NCI-H446 (cell line): ENCODE data around the gene TNIK.
"Not testable (repeated sequence)": the region's sequence is repeated elsewhere in the genome, so short reads cannot be mapped to it uniquely, and the experiment has no call there.

ENCODE experiments used
- DNase-seq, 2 experiments: peaks; one replicate each; lab custom pipeline; 2025; lab: John Stamatoyannopoulos, UW

The TNIK gene

DNA sequence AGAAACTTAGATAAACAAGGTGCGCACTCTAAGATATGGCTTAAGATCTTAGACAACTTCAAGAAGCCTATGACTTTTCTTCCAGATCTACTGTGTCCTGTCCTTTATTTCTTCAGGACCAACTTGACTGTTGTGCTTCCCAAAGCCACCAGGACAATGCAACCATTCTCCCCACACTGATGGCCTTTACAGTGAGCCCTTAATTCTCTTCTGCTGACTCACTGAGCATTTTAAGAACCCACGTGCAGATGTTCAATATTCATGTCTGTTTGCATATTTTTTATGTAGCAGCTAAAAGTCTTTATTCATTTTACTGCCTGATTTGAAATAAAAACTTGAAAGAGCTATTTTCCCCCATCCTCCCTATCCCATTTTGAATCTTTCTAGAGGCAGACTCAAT lies 330.4 kb downstream of the TNIK start:
- no peak for DNase-seq

DNA sequence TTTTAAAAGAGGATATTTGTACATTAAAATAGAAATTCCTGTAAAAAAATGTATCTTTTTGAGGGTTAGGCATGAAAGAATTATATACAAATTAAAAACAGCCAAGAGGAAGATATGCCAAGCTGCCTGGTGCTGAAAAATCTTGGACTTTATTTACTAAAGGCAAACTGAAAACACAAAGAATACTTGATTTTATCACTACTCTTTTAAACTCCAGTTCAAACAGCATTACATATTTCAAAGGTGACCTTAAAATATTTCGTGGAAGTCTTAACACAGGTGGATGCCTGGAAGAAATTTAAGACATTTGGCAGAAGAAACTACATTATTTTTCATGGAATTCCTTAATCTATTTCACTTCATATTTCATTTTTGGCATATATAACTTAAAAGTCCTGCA lies 332.6 kb downstream of the TNIK start:
- no peak for DNase-seq

DNA sequence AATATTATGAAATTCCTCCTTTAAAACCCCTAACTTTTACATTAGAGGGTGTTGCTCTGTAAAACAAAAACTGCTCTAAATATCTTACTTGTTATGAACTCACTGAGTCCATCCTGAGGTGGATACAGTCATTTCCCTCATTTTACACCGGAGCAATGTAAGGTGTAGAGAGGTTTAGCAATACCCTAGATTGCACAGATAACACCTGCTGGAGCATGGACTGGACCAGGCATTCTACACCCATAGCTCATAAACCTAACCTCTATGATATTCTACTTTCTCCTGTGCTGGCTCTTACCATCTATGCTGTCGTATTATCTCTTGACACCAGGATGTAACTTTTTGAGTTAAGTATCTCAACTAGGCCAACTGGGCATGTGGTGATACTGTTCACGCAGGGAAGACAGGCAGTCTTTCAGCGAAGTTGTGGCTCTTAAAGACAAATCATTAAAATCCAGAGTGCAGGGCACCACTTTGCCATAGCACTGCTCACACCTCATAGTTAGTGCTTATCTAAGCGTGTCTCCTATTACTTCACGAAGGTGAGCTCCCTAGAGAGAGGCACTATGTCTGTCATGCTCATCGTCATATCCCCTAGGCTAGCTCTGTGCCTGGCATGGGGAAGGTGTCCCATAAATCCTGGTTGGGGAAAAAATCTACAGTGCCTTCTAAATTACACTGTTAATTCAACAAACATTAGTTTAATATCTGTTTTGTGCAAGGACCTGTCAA lies 333.6 kb downstream of the TNIK start:
- DNase-seq = no peak

DNA sequence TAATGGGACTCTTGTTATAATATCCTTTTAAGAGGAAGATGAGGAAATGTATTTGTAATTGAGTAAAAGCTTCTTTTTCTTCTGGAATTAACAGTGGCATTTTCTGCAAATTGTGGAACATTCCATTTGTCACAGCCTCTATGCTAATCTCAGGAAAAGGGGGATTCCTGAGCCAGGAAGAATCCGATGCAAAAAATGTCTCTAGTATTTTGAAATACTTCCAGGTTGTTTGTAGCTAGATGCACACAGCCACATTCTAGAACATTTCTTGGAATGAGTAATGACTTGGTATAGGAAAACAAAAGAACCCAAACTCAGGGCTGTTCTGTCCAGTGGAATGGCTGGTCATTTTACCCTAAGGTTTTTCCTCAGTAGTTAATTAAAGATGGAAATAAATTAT lies 335.2 kb downstream of the TNIK start:
- DNase-seq = no peak

DNA sequence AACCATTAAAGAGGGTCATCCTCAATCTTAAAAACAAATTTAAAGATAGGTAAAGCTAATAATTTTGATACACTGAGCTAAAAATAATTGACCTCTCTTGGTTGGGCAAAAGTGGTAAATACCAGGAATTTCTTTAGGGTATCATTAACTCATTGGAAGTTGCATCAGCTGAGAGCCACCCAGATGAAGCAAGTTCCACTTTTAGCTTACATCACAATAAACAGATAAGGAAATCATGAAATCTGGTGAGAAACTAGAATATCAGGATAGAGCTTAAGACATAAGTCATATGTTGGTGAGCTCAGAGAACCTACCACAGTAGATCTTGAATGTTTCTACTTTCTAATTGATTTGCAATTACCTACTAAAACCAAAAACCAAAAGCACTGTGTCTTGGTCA lies 336.3 kb downstream of the TNIK start:
- no peak for DNase-seq

DNA sequence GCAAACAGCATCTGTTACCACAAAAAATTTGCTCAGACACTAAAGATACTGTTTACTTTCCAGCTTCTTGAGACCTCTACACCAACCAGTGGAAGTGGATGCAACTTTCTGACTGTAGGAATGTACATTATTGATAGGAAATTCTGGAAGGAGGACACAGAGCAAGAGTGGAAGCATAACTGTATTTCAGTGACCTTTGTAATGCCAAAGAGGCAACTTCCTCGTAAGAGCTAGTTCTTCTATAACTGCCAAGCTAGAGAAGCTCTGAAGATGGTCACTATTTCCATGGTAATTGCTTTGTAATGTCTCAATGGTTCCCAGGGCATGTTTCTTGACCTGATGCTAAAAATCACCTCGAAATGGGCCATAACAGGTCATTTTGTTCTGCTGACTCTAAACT lies 337.3 kb downstream of the TNIK start:
- DNase-seq = no peak

DNA sequence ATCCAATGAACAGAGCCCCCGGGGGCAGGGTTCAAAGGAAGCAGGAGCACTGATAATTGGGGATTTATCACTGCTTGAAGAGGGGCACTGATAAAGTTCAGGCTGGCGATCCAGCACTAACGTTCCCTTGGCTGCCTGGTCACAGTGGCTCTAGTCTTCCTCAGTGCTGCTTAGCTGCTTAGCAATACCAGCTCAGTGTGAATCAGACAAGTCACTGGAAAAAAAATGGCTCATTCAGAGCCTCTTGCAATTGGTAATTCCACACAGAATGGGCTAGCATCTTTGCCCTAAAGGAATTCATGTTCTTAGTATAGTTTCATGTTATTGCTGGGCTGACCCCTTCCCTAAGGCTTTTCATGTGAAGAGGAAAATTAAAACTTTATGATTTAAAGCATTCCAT lies 338.0 kb downstream of the TNIK start:
- DNase-seq = no peak

DNA sequence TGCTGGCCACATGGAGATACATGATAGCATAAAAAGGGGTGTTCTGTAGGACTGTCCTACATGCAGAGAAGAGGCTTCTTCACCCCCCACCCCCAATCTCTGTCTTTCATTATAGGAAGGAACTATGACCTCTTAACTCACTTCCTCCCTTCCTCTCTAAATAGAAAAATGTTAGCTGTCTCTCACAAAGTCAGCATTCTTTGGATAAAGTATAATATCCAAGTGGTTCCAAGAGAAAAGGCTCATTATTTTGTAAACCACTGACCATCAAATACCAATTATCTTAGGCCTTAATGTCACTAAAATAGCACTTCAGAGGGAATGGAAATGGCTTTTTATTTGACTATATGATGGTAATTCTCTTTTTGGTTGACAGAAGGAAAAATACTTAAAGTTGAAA lies 338.4 kb downstream of the TNIK start:
- no peak for DNase-seq

DNA sequence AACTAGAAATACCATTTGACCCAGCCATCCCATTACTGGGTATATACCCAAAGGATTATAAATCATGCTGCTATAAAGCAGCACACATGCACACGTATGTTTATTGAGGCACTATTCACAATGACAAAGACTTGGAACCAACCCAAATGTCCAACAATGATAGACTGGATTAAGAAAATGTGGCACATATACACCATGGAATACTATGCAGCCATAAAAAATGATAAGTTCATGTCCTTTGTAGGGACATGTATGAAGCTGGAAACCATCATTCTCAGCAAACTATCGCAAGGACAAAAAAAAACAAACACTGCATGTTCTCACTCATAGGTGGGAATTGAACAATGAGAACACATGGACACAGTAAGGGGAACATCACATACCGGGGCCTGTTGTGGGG lies 340.8 kb downstream of the TNIK start:
- DNase-seq = not testable (repeated sequence)

DNA sequence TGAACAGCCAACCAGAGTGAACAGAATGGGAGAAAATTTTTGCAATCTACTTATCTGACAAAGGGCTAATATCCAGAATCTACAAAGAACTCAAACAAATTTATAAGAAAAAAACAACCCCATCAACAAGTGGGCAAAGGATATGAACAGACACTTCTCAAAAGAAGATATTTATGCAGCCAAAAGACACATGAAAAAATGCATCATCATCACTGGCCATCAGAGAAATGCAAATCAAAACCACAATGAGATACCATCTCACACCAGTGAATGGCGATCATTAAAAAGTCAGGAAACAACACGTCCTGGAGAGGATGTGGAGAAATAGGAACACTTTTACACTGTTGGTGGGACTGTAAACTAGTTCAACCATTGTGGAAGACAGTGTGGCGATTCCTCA lies 341.2 kb downstream of the TNIK start:
- DNase-seq = not testable (repeated sequence)

DNA sequence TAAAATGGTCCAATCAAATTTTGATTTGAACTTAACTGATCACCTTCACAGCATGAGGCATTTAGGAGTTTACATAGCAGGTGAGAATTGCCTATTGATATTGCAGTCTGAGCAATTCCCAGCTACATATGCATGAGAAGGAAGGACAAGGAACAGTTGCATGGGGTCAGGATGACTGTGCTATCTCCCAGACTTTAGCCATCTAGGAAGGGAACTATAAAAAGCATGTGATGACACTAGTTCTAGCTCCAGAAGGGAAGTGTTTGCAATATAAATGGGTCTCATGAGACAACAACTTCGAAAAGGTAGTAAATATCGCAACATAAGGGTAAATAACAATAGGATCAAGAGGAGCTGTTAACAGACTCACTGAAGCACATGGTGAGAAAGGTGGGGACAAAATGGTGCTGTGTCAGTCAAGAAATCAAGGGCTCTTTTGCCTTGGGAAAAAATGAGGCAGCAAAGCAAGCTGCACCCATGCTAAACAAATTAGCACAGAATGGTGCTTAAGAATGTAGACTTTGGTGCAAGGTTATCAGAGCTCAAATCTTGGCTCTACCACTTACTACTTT lies 343.3 kb downstream of the TNIK start:
- no peak for DNase-seq

DNA sequence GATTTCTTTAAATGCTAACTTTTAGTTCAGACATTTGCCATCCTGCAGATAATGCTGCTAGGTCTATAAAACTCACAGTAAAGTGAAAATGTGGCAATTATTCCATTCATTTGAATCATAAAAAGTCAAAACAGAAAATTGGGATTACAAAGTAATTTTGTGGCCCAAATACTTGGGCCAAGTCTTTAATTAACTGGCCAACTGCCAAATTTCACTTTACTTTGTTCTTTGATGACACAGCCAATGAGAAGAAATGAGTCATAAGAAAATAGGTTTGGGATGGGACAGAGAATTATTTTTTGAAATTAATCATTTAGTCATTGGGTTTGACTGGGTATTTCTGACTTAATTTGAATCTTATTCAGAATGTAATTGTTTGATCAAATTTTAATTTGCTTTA lies 343.8 kb downstream of the TNIK start:
- peak; percentile 63 to 67 for DNase-seq

DNA sequence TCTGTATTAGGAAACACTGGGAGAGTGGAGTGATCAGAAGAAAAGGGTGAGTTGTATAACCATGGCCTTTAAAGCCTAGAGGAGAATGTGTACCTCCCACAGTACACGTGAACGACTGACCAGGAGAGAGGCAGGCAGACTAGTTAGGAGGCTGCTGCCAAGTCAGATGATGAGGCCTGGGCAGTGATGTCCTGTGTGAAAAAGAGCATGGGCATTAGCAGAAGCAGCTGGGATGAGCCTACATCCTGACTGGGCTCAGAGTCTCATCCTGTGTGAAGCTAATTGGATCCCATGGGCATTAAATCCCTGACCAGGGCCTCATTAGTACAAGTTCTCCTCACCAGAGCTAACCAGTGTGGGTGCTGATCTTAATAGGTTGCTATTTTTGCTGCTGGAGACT lies 344.5 kb downstream of the TNIK start:
- peak; percentile 63 to 71 for DNase-seq

DNA sequence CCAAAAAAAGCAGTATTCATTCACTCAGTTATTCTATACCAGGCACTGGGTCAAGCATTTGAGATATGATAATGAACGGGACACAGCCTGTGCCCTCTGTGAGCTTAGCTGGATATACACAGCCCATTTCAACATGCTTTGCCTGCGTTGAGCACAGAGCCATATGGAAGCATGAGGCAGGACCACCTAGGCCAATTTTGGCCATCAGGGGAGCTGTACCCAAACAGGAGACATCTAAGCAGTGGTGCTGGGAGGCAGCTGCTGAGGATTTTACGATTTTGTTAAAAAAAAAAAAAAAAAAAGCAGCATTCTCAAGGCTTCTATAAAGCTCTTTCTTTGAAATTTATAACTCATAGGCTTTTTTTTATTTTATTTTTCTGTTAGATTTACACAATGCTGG lies 346.5 kb downstream of the TNIK start:
- DNase-seq = peak in 1 of 2 experiments; percentile 24

DNA sequence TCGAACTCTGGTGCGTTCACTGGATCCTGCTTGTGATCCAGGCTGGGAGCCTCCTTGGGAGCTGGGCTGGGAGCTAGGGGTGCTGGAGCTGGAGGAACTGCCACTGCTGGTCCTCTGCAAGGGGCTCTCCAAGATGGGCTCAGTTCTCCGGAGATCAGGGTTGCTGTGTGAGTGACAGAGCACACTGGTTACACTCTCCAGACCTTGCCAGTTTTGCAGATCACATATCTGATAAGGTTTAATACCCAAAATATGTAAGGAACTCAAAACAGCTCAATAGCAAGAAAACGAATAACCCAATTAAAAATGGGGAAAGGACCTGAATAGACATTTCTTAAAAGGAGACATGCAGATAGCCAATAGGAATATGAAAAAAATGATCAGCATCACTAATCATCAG lies 349.5 kb downstream of the TNIK start:
- DNase-seq = no peak

DNA sequence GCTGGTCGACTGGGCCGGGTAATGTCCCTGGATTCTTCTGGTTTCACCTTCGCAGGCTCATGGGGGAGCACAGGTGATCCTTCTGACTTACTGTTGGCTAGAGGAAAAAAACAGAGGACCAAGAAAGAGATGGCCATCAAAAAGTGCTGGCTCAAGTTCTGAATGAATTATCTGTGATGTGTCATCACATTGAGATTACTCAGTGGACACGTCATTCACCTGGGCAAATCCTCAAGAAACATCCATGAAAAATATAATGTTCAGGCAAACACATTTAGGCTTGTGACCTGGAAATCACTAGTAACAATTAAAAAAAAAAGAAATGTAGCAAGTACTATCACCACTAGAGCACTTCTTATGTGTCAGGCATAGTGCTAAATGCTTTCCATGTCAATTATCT lies 352.1 kb downstream of the TNIK start:
- no peak for DNase-seq

DNA sequence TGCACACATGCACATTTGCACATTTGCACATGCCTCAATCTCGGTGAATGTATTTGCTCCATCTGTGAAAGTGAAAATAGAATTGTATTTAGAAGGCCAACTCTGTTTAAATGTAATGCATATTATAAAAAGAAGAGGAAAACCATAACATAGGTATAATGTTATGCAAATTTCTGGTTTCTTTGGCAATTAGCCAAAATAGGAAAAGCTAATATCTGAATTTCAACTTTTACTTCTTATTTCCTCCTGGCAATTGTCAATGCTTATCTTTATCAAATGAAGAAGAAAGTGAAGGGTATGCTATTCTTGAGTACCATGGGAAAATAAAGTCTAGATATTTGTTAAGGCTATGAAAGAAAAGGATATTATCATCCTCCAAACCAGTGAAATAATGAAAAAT lies 357.0 kb downstream of the TNIK start:
- DNase-seq = no peak

DNA sequence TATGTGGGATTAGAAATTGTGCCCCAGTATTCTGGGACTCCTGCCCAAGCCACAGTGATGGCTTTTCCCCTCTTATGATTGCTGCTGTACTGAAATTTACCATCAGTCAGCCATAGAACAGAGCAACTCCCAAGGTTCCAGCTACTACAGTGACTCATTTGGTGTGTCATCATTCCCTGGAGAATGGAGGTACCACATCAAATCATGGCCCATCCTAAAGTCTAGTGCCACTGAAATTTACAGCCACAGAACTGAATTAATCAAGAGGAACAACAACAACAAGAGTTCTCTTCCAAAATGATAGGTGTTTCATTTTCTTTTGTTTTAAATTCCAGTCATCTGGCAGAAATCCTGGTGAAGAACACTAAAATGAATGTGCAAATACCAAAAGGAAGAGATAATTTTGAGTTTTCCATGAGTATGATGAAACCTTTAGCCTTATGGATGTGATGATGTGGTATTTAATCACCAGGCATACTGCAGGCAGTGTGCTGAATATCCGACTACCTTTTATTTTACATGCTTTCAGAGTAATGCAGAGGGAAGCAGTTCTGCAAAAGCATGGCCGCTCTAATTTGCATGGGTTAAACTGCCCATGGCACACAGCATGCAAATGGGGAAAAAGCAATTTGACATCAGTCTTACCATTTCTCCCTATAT lies 358.1 kb downstream of the TNIK start:
- no peak for DNase-seq

DNA sequence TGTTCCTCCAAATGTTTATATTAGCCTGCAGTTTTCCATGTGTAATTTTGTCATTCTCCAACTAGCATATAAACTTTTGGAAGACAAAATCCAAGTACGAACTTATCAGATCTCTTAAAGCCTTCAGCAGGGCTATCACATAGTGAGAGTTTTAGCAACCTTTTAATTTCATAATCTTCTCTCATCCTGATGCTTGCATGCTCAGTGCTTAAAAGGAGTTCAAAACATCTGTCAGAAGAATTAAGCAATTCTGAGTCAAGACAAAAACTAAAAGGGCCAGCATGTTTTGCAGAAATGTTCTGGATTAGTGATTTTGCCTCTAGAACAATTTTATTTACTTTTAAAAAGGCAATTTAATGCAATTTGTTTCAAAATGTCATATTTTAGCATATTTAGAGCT lies 360.3 kb downstream of the TNIK start:
- DNase-seq = no peak

DNA sequence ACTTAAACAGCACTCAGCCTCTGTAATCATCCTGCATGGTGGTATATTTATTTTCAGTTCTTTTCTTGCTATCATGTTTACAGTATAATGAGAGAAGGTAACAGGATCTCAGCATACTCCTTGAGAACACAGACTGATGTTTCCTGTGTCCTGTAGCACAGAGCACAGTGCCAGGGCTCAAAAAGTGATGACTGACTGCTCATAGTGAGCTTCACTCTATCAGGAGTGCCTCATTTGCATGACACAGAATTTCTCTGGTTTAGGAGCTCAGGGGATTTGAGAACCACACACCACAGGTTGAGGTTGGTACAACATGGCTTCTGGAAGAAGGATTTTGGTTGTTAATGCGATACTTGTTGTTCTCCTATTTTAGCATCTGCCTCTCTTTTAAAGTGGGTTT lies 365.1 kb downstream of the TNIK start:
- DNase-seq = no peak

DNA sequence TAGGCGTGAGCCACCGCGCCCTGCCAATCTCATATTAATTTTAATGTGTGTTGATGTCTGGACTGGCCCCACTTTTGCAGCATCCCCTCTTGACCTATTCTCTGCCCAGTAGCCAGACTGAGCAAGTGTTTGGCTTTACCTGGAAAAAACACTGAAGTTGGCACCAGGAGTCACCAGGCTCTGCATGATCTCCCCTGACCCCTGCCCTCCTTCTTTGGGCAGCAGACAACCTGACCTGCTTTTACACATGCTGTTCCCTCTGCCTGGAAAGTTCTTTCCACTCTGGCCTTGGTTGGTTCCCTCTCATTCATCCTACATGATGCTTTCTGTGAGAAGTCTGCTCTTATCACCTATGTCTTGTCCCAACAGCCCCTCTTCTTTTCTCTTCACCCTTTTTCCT lies 365.8 kb downstream of the TNIK start:
- no peak for DNase-seq

DNA sequence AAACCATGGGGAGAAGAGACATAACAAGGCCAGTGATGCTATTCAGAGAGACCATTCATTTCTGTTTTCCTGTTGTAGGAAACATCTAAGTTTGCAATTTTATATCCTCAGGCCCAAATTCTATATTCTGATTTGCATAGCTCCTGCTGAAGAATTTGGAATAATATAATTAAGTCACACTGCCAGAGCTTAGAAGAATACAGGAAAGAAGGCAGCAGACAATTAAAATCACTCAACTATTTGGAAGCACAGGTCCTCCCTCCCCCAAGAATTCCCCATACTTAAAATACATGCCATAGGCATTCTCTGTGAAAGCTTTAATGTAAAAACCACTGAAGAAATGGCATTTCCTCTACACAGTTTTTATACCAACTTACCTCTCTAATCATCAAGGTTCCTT lies 366.7 kb downstream of the TNIK start:
- DNase-seq = no peak

DNA sequence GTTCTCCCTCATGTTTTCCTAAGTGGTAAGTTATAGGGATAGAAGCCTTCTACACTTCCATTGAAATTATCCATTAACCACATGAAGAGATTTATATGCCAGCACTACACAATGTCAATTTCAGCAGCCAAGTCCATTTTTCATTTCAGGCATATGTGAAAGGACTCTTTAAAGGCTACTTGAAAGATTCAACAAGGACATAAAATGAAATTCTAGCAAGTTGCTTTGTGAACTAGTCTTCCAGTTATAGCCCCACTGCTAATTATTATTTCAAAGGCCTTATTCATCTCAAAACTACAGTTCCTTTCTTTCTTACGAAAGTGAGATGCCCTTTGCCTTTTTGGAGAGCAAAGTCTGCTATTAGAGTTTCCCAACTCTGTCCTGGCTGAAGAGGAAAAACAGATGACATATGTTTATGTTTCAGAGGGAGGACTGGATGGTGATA lies 367.7 kb downstream of the TNIK start:
- no peak for DNase-seq

DNA sequence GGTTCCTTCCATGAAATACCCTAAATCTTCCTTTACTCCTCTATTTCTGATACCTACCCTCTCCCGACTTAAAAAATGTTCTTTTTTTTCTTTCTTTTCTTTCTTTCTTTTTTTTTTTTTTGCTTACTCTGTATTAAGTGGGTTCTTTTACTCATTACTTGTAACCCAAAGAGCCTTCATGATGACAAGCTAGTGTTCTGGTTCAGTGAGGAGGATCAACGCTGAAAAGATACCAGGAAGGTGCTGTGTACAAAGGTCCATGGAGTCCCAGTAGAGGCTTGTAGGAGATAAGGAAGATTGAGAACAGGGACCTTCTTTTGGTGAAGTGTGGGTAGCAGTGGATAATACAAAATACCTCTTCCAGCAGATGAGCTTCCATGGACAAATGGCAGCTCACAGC lies 369.9 kb downstream of the TNIK start:
- DNase-seq = no peak
